Measurements from ENCODE around the gene VEGFC.

Gene VEGFC

DNA sequence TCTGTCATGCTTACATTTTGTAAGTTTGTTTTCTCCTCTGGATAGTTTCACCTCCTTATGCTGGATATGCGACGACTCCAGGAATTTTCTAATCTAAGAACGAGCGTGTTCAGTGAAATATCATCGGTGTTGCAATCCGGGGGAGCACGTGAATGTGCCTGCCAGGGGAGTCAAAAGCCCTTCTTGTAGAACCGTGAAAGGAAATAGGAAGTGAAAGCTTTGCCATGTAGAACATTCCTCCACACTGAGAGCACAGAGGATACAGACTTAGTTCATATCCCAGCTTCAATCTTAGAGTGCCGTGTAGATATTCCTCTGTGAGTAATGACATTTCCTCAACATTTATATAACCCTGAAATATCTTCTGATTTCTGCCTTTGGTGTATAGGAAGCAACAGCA lies 121.2 kb downstream of the VEGFC start:
- DNase-seq: no peak

- DNase-seq: no peak
These were observed 124.4 kb downstream of the VEGFC start for GRCh38 chr4:176668324-176668723.

GRCh38 chr4:176664964-176665363 lies 127.8 kb downstream of the VEGFC start:
- no peak for DNase-seq

DNA sequence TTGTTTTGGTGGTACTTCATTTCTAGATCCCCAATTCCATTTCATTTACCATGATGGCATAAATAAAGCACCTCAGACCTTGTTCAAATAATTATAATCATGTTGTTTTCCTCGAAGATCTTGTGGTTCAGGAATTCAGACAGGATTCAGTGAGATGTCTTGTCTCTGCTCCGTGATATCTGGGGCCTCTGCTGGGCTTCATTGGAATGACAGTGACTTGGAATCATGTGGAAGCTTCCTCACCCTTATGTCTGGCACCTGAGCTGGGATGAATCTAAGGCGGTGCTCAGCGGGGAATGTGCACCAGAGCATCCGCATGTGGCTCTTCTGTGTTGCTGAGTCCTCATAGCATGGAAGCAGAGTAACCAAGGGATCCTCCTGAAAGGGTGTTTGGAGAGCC lies 132.2 kb downstream of the VEGFC start:
- DNase-seq: no peak

DNA sequence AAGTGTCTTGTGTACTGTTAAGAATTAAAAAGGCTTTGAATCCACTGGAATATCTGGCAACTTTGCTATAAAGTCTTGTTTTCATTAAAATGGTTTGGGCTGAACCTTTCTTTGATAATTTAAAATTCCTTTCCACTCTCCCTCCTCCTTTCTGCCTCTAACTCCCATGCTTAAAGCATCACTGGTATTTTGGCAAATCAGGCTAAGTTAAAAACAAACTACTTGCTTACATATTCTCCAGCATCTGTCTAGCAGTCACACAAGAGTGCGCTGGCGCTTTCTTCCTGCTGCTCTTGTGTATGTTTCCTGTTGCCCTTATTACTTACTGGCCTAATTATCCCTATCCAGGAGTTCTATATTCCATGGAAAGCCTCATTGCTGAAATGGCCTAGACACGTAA lies 136.6 kb downstream of the VEGFC start:
- no peak for DNase-seq

DNA sequence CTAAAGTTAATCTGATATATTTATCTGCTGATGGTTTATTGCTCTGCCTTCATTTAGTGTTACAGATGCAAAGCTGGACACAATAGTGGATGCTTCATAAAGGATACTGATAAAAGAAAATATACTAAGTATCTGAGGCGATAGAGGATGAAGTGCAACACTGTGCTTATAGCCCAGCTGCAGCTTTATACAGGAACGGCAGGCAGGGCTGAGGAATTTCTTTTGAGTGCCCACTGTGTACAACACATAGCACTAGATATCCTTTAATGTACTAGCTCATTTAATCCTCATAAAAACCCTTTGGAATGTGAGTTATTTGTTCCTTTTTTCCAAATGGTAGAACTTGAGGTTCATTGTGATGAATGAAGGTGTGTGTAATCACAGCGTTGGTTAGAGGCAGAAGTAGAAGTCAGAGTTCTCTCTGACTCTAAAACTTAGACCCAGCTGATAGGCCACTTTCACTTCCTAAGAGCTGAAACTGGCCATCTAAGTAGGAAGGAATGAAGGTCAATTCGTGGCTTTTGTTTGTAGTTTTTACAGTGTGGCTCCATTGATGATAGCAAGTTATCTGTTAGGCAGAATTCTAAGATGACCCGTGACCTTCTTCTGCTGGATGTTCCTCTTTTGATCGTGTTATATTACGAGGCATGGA lies 138.0 kb downstream of the VEGFC start:
- no peak for DNase-seq

DNA sequence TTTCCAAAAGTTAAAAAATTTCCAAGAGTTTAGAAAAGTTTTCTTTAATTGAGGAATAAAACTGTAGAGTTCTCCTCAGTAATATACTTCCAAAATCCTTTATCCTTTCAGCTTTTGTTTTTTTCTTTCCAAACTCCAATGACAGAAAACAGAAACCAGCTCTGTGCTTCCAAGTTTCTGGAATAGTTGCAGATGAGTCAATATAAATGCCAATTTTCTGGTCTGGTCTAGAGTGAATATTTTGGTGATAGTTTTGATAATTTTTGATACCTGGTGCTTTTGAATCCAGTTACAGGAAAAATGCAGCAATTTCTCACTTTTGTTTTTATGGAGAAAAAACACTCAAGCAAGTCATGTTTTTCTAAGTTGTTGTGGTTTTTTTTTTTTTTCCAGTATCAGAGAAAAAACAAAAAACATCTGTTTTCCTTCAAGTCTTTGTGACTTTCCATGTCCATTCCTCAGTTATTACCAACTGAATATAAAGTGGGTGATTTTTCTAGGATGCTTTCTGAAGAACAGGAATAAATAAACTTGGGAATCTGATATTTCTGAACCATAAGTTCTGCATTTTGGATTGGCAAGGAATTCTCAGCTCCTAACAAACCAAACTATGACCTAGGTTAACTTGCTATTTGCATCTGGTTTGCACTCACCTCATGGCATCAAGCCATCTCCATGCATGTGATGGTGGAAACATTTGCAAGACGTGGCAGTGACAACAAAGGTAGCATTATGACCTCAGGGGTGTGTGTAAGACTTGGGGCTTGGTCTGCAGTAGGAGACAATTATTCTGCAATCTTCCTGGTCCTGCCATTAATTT lies 139.1 kb downstream of the VEGFC start:
- no peak for DNase-seq

- no peak for DNase-seq
These were observed 146.4 kb downstream of the VEGFC start for GRCh38 chr4:176646311-176646710.

- DNase-seq: no peak
These were observed 147.3 kb downstream of the VEGFC start for GRCh38 chr4:176645246-176645960.

DNA sequence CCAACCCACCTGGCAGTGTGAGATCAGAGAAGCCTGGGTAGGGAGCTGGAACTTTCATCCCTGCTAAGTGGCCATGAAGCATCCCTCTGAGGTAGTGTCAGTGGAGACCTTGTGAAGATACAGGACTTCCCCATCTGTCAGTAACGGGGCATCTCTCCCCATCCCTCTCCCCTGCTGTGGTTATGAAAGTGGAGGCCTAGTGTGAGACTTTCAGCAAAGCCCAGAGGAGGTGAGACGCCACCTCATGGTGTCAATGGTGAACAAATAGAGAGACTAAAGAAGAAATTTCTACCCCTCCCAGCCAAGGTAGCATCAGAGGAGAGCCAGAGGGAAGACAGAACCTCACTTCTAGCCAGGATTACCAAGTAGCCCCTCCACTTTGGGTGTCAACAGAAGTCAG lies 150.2 kb downstream of the VEGFC start:
- no peak for DNase-seq

DNA sequence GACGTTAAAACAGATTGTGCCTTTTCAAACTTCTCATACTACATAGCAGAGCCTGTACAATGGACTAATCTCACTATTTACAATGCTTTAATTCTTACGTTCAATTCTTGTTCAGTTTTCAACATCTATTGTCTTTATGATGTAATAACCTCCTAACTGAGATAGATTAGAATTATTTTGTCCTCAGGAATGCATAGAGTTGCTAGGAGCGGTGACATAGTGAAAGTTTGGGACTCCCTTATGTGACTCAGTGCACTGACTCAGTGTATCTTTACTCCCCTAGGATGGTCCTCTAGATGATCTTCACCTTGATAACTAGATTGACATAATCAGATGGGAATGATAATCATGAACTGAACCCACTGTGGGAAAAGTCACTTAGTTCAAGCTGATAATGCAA lies 151.5 kb downstream of the VEGFC start:
- DNase-seq: no peak

- DNase-seq: no peak
These were observed 153.7 kb downstream of the VEGFC start for GRCh38 chr4:176638992-176639391.

DNA sequence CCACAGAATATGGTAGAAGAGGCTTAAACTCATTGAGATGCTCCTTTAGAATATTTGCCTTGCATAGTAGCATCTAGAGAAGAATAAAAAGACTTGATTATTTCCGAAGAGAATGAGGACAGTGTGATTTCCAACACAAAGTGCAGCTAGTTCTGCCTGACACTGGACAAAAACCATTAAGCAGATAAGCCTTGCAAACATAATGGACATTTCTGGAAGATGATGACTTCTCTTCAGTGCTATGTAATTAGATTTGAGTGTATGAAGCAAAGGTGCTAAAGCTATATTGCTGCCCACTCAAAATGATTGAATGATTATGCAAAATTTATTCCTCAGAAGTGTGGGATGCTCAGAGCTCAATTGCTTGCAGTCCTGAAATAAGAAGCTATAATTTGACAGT lies 156.4 kb downstream of the VEGFC start:
- no peak for DNase-seq

DNA sequence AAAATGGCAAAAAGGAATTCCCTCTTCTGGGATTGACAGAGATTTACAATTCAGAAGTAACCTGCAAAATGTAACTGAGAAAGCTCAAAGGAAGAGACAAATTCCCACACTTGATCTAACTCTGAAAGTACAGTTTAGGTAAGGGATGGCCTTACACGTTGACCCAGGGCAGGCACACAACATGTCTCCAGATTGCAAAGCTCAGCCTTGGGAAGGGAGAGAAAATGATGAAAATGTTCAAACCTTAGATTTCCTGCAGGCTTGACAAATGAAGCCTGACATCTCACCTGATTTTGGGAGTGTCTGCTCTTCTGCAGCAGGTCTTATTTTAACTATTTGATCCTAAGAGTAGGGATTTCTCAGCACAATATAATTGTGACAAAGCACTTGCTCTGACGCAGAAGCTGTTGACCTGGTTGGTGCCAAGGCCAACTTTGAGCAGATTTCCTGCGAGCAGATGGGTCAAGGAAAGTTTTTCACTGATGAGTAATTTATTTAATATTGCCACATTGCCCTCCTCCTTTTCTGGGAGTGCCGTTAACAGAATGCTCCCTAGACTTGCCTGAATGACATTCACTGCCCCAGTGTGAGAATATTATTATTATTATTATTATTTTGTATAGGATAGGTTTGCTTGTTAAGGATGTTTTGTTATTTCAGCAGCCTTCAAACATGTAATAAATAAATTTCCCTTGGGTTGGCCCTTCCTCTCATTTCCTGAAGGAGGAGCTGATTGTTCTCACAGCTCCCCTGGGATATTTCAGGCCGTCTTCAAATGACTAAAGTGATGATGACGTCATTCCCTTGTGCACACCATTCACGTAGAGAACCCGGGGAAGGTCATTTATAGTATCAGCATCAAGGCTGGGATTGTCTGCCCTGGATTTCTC lies 157.1 kb downstream of the VEGFC start:
- DNase-seq: no peak

Measured in CD4-positive, alpha-beta T cell treated with Interleukin-4 for 1 hour (primary cell).